PFSK-1 (cell line): ENCODE results near the gene RIPOR1.

Experiments
- FOXP2 ChIP-seq: optimal IDR thresholded peaks from 2 replicates; pipeline ENCODE3; 2011; ENCODE audit warnings: borderline replicate concordance, control low read depth, inconsistent platforms; ENCODE audit not compliant: insufficient read depth; ENCODE audit errors: extremely low read length, extremely low read depth
- POLR2AphosphoS5 ChIP-seq: IDR thresholded peaks from 2 replicates; pipeline ENCODE4 v1.6.1; 2012; ENCODE audit warnings: low read depth, mild to moderate bottlenecking, control low read depth, low read length, moderate library complexity
- SIN3A ChIP-seq: IDR thresholded peaks from 2 replicates; pipeline ENCODE4 v1.6.1; 2012; ENCODE audit warnings: mild to moderate bottlenecking, low read length, moderate library complexity, borderline replicate concordance; ENCODE audit not compliant: insufficient read depth
- TAF1 ChIP-seq: IDR thresholded peaks from 2 replicates; pipeline ENCODE4 v1.6.1; 2012; ENCODE audit warnings: low read length, control low read depth, borderline replicate concordance; ENCODE audit not compliant: insufficient read depth
- TF ChIP-seq, protein P1 (sequence below), 2 experiments: IDR thresholded peaks; 2 replicates each; pipeline versions ENCODE4 v1.6.1 to v1.8.0; 2011 to 2012; ENCODE audit warnings: low read depth in 2 of 2, low read length in 2 of 2, control low read depth in 1 of 2, inconsistent platforms in 1 of 2, mild to moderate bottlenecking in 1 of 2, moderate library complexity in 1 of 2; ENCODE audit not compliant: insufficient read depth in 1 of 2

Gene RIPOR1

GRCh38 chr16:67544329-67544841, 15.8 kb downstream of the RIPOR1 start:
- TF ChIP-seq SIN3A (no peak), FOXP2 (no peak), TAF1 (no peak)

- TF ChIP-seq TAF1 (no peak), POLR2AphosphoS5 (no peak), FOXP2 (no peak), SIN3A (no peak)
- TF ChIP-seq, protein P1, sequence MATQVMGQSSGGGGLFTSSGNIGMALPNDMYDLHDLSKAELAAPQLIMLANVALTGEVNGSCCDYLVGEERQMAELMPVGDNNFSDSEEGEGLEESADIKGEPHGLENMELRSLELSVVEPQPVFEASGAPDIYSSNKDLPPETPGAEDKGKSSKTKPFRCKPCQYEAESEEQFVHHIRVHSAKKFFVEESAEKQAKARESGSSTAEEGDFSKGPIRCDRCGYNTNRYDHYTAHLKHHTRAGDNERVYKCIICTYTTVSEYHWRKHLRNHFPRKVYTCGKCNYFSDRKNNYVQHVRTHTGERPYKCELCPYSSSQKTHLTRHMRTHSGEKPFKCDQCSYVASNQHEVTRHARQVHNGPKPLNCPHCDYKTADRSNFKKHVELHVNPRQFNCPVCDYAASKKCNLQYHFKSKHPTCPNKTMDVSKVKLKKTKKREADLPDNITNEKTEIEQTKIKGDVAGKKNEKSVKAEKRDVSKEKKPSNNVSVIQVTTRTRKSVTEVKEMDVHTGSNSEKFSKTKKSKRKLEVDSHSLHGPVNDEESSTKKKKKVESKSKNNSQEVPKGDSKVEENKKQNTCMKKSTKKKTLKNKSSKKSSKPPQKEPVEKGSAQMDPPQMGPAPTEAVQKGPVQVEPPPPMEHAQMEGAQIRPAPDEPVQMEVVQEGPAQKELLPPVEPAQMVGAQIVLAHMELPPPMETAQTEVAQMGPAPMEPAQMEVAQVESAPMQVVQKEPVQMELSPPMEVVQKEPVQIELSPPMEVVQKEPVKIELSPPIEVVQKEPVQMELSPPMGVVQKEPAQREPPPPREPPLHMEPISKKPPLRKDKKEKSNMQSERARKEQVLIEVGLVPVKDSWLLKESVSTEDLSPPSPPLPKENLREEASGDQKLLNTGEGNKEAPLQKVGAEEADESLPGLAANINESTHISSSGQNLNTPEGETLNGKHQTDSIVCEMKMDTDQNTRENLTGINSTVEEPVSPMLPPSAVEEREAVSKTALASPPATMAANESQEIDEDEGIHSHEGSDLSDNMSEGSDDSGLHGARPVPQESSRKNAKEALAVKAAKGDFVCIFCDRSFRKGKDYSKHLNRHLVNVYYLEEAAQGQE (IDR thresholded peaks at IDR 0.05; ENCODE audit: insufficient read depth in 1 of 2, low read depth in 2 of 2, low read length in 2 of 2): no peak
These were observed 16.4 kb downstream of the RIPOR1 start for GRCh38 chr16:67544844-67545664.

DNA sequence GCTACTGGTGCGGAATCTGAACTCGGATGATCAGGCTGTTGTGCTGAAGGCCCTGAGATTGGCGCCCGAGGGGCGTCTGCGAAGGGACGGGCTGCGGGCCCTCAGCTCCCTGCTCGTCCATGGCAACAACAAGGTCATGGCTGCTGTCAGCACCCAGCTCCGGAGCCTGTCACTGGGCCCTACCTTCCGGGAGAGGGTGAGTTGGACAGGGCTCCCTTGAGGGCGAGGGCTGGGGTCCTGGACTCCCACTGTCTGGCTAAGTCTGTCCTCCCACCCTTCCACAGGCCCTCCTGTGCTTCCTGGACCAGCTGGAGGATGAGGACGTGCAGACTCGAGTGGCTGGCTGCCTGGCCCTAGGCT, 17.0 kb downstream of the RIPOR1 start:
- TF ChIP-seq SIN3A: no peak
- TF ChIP-seq, protein P1 (IDR thresholded peaks at IDR 0.05; ENCODE audit: insufficient read depth in 1 of 2, low read depth in 2 of 2, low read length in 2 of 2): no peak
- no peak for TF ChIP-seq POLR2AphosphoS5
- no peak for TF ChIP-seq FOXP2
- TF ChIP-seq TAF1: no peak

- TF ChIP-seq SIN3A (no peak), TAF1 (no peak), FOXP2 (no peak), POLR2AphosphoS5 (no peak)
- TF ChIP-seq, protein P1 (IDR thresholded peaks at IDR 0.05; ENCODE audit: insufficient read depth in 1 of 2, low read depth in 2 of 2, low read length in 2 of 2): no peak
These were observed 17.5 kb downstream of the RIPOR1 start for GRCh38 chr16:67546091-67546501.

DNA sequence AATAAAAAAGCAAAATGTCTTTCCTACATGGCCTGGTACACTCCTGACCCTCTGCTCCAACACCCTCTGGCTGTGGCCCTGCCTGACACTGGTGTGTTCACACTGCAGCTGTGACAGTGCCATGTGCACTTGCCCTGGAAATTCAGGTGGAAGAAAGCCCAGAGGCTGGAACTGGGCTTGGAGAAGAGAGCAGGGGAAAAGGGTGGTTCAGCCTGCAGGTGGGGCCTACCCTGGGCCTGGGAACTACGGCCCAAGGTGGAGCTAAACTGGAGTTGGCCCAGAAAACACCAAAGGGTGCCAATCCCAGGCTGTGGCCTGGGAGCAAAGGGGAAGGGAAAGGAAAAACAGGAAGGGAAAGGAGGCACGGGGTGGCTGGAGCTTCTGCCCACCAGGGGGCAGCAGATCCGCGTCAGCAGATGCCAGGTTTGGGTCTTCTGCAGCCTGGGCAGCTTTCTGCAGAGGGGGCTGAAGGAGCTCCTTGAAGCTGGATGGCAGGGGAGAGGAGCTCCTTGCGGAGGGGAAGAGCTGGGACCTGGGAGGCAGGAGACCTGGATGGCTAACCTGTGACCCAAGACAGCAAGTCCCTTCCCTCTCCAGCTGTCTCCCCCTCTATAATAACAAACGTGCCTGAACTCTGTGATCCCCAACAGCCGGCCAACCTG, 18.3 kb downstream of the RIPOR1 start:
- TF ChIP-seq FOXP2 (no peak), POLR2AphosphoS5 (no peak), TAF1 (no peak), SIN3A (no peak)
- TF ChIP-seq, protein P1 (IDR thresholded peaks at IDR 0.05; ENCODE audit: insufficient read depth in 1 of 2, low read depth in 2 of 2, low read length in 2 of 2): no peak
